Brain microvascular endothelial cell (primary cell): ENCODE results near the gene NUP35.

Experiments
- DNase-seq: peaks from one replicate; pipeline ENCODE4 v3.0.0-alpha.2; 2020
- H3K27ac ChIP-seq: fragments of 250-450 bp; sonication (Bioruptor Pico); 2 replicates; pipeline ENCODE4 v1.5.1; 2020; ENCODE audit warnings: mild to moderate bottlenecking, moderate library complexity
- H3K27me3 ChIP-seq: fragments of 250-450 bp; sonication (Bioruptor Pico); replicated peaks from 2 replicates; pipeline ENCODE4 v1.5.1; 2020; ENCODE audit warnings: mild to moderate bottlenecking
- H3K36me3 ChIP-seq: fragments of 250-450 bp; sonication (Bioruptor Pico); replicated peaks from 2 replicates; pipeline ENCODE4 v1.5.1; 2020; ENCODE audit warnings: mild to moderate bottlenecking
- H3K4me3 ChIP-seq: 2 replicates; pipeline ENCODE4 v1.5.1; 2011; ENCODE audit warnings: low read depth, mild to moderate bottlenecking, control low read depth, low read length, moderate library complexity
- CTCF ChIP-seq: IDR thresholded peaks from 2 replicates; pipeline ENCODE4 v1.5.1; 2011; ENCODE audit warnings: low read depth, mild to moderate bottlenecking, moderate library complexity, low read length, control low read depth, inconsistent platforms; ENCODE audit errors: missing control alignments
- in situ Hi-C: cut with HindIII; loops from 2 replicates; pipeline ENCODE4 v1.10.0; 2017; ENCODE audit warnings: low sequenced_read_pairs, low pct_ligation_motif_present

NUP35 gene

GRCh38 chr2:183088061-183088460 is 36.2 kb upstream of the NUP35 start:
- TF ChIP-seq CTCF: no peak
- H3K27me3 ChIP-seq: no peaks in the 10 kb centered on the region
- in situ Hi-C loops: no loop called here

GRCh38 chr2:183089192-183089851 is 34.9 kb upstream of the NUP35 start:
- no peak for DNase-seq
- H3K27me3 ChIP-seq: no peaks in the 10 kb centered on the region
- H3K27ac ChIP-seq: no peak overlapping the region
- in situ Hi-C loops: no loop called here
- H3K36me3 ChIP-seq: no peaks in the 10 kb centered on the region
- TF ChIP-seq CTCF: no peak
- no peak overlapping the region for H3K4me3 ChIP-seq

More at GRCh38 chr2:183088061-183088460, 36.2 kb upstream of the NUP35 start:
- Histone ChIP-seq H3K4me3 (no peak overlapping the region), H3K36me3 (no peaks in the 10 kb centered on the region), H3K27ac (no peak overlapping the region)
- DNase-seq: no peak

- in situ Hi-C loops: no loop called here
- Histone ChIP-seq H3K27ac (no peak overlapping the region), H3K4me3 (no peak overlapping the region), H3K36me3 (no peaks in the 10 kb centered on the region), H3K27me3 (no peaks in the 10 kb centered on the region)
- no peak for TF ChIP-seq CTCF
- DNase-seq: no peak
These were observed 32.8 kb upstream of the NUP35 start for GRCh38 chr2:183091318-183091953.

- TF ChIP-seq CTCF: no peak
- no peak overlapping the region for H3K4me3 ChIP-seq
- no peaks in the 10 kb centered on the region for H3K36me3 ChIP-seq
- DNase-seq: no peak
- no peak overlapping the region for H3K27ac ChIP-seq
- no peaks in the 10 kb centered on the region for H3K27me3 ChIP-seq
- in situ Hi-C loops: no loop called here
These were observed 32.3 kb upstream of the NUP35 start for GRCh38 chr2:183091954-183092345.

- Histone ChIP-seq H3K36me3 (no peaks in the 10 kb centered on the region), H3K27me3 (no peaks in the 10 kb centered on the region), H3K4me3 (no peak overlapping the region), H3K27ac (no peak overlapping the region)
- no peak for TF ChIP-seq CTCF
- in situ Hi-C loops: no loop called here
- no peak for DNase-seq
These were observed 30.2 kb upstream of the NUP35 start for GRCh38 chr2:183093857-183094657.
